HCT116 (cell line): ENCODE data around the gene GNB1. TPM values are rescaled to one million over a fixed set of nuclear protein-coding genes. Genes with fewer than 3 reads are reported as not detected.

Experiments
- ATAC-seq: fragments of 200-7000 bp; cut with Tn5 transposase; 2 replicates; pipeline ENCODE4 v1.9.1; 2020; ENCODE audit warnings: mild to moderate bottlenecking, moderate library complexity
- BruUV-seq: library from RNA; stranded (reverse); fragments of 400-500 nt; replicated peaks from 2 replicates; lab custom pipeline; 2021; lab: Mats Ljungman, UMichigan
- CTCF ChIA-PET: fragments of 300-600 bp; sonication (Branson Sonifier 250); formaldehyde crosslinking; loops from one replicate; lab custom pipeline; 2021; ENCODE audit warnings: antibody characterized with exemption; lab: Charles Lee
- POLR2A ChIA-PET: fragments of 300-600, 350-600 bp; sonication (Branson Sonifier 250); formaldehyde crosslinking; loops from one replicate; lab custom pipeline; 2021; ENCODE audit warnings: antibody characterized with exemption; lab: Charles Lee
- RAD21 ChIA-PET, 2 experiments: fragments of 300-600 bp; sonication (Branson Sonifier 250); formaldehyde crosslinking; loops; one replicate each; lab custom pipeline; 2023; ENCODE audit warnings: low total read pairs in 2 of 2; ENCODE audit not compliant: uncharacterized antibody in 2 of 2, unreplicated experiment in 2 of 2, low non-redundant PET in 1 of 2; lab: Charles Lee
- DNase-seq: peaks from one replicate; pipeline ENCODE4 v3.0.0-alpha.2; 2010; ENCODE audit warnings: low read depth, low spot score
- H2AFZ ChIP-seq: fragments of 200-600 bp; shearing (Covaris generic), sonication (generic); 2 replicates; pipeline ENCODE4 v1.6.1; 2017; ENCODE audit warnings: low read depth, mixed run types, mixed read lengths, antibody characterized with exemption, low read length; ENCODE audit not compliant: poor library complexity, severe bottlenecking
- H3K27ac ChIP-seq: 2 replicates; pipeline ENCODE4 v1.5.1; 2012; ENCODE audit warnings: low read depth, low read length
- H3K27me3 ChIP-seq: fragments of 200-600 bp; sonication (generic); 2 replicates; pipeline ENCODE4 v1.6.1; 2016; ENCODE audit warnings: mixed run types, low read length, mixed read lengths; ENCODE audit not compliant: insufficient read depth
- H3K36me3 ChIP-seq, 2 experiments: fragments of 200-500 bp in 1 of 2; fragments of 200-600 bp in 1 of 2; sonication (Bioruptor generic) in 1 of 2; sonication (generic) in 1 of 2; 2 replicates each; pipeline versions ENCODE4 v1.5.1 to v1.6.1; 2014 to 2016; ENCODE audit warnings: low read length in 2 of 2, inconsistent platforms in 1 of 2, mixed read lengths in 1 of 2, mixed run types in 1 of 2; ENCODE audit not compliant: insufficient read depth in 2 of 2, control insufficient read depth in 1 of 2
- H3K4me1 ChIP-seq, 2 experiments: fragments of 200-600 bp in 1 of 2; sonication (generic) in 1 of 2; 2 replicates each; pipeline versions ENCODE4 v1.5.1 to v1.6.1; 2012 to 2017; ENCODE audit warnings: low read length in 2 of 2, inconsistent platforms in 1 of 2, mild to moderate bottlenecking in 1 of 2, mixed read lengths in 1 of 2, mixed run types in 1 of 2, moderate library complexity in 1 of 2; ENCODE audit not compliant: insufficient read depth in 2 of 2, control insufficient read depth in 1 of 2
- H3K4me2 ChIP-seq: fragments of 200-600 bp; sonication (generic); 2 replicates; pipeline ENCODE4 v1.6.1; 2017; ENCODE audit warnings: mixed run types, low read length, mixed read lengths
- H3K4me3 ChIP-seq, 2 experiments: fragments of 200-600 bp in 1 of 2; sonication (generic) in 1 of 2; replicated peaks in 1 of 2; 2 replicates each; pipeline ENCODE4 v1.5.1; 2011 to 2016; ENCODE audit warnings: low read length in 2 of 2, control low read depth in 1 of 2, low read depth in 1 of 2, mild to moderate bottlenecking in 1 of 2, mixed read lengths in 1 of 2, mixed run types in 1 of 2
- H3K79me2 ChIP-seq: fragments of 200-600 bp; sonication (generic); 2 replicates; pipeline ENCODE4 v1.6.1; 2017; ENCODE audit warnings: mild to moderate bottlenecking, mixed run types, low read length, moderate library complexity, mixed read lengths; ENCODE audit not compliant: insufficient read depth
- H3K9ac ChIP-seq: fragments of 200-600 bp; sonication (generic); 2 replicates; pipeline ENCODE4 v1.6.1; 2016; ENCODE audit warnings: low read length, mixed read lengths
- H3K9me2 ChIP-seq: fragments of 200-600 bp; sonication (generic), shearing (Covaris generic); 2 replicates; pipeline ENCODE4 v1.6.1; 2017; ENCODE audit warnings: mixed run types, mild to moderate bottlenecking, moderate library complexity; ENCODE audit not compliant: insufficient read depth
- H3K9me3 ChIP-seq, 2 experiments: fragments of 200-500 bp in 1 of 2; fragments of 200-600 bp in 1 of 2; sonication (Bioruptor generic) in 1 of 2; sonication (generic) in 1 of 2; 2 replicates each; pipeline ENCODE4 v1.6.1; 2014 to 2017; ENCODE audit warnings: low read length in 2 of 2, mixed read lengths in 2 of 2, inconsistent platforms in 1 of 2, low read depth in 1 of 2, mild to moderate bottlenecking in 1 of 2, mixed run types in 1 of 2, moderate library complexity in 1 of 2; ENCODE audit not compliant: control insufficient read depth in 1 of 2, insufficient read depth in 1 of 2
- H4K20me1 ChIP-seq: fragments of 200-600 bp; sonication (generic), shearing (Covaris generic); 2 replicates; pipeline ENCODE4 v1.6.1; 2017; ENCODE audit warnings: mixed run types, mild to moderate bottlenecking, moderate library complexity; ENCODE audit not compliant: insufficient read depth
- CTCF ChIP-seq, 3 experiments: fragments of 200-600 bp in 1 of 3; sonication (generic) in 1 of 3; IDR thresholded peaks in 2 of 3; conservative IDR thresholded peaks in 1 of 3; 2 replicates each; pipeline ENCODE4 v1.5.1; 2012 to 2017; ENCODE audit warnings: low read depth in 2 of 3, low read length in 2 of 3, antibody characterized with exemption in 1 of 3, borderline replicate concordance in 1 of 3, control low read depth in 1 of 3, mild to moderate bottlenecking in 1 of 3, mixed read lengths in 1 of 3, mixed run types in 1 of 3, moderate library complexity in 1 of 3; ENCODE audit not compliant: insufficient read depth in 1 of 3
- ELF1 ChIP-seq: IDR thresholded peaks from 2 replicates; pipeline ENCODE4 v1.6.1; 2012; ENCODE audit warnings: low read depth, borderline replicate concordance
- EZH2phosphoT487 ChIP-seq: fragments of 200-600 bp; IDR thresholded peaks from 2 replicates; pipeline ENCODE4 v1.6.1; 2018; ENCODE audit warnings: antibody characterized with exemption, borderline replicate concordance
- FOSL1 ChIP-seq: IDR thresholded peaks from 2 replicates; pipeline ENCODE4 v1.6.1; 2012; ENCODE audit warnings: low read depth
- POLR2AphosphoS5 ChIP-seq: IDR thresholded peaks from 2 replicates; pipeline ENCODE4 v1.6.1; 2011; ENCODE audit warnings: mild to moderate bottlenecking, low read depth, low read length, moderate library complexity
- RAD21 ChIP-seq: IDR thresholded peaks from 2 replicates; pipeline ENCODE4 v1.6.1; 2012; ENCODE audit warnings: low read depth, mild to moderate bottlenecking
- SIN3A ChIP-seq: IDR thresholded peaks from 2 replicates; pipeline ENCODE4 v1.6.1; 2012; ENCODE audit warnings: low read depth
- SRF ChIP-seq: IDR thresholded peaks from 2 replicates; pipeline ENCODE4 v1.6.1; 2012; ENCODE audit warnings: low read depth
- TCF7L2 ChIP-seq: IDR thresholded peaks from 2 replicates; pipeline ENCODE4 v1.7.0; 2011; ENCODE audit warnings: borderline replicate concordance, inconsistent platforms; ENCODE audit not compliant: insufficient read depth, insufficient read length; ENCODE audit errors: extremely low read depth
- YY1 ChIP-seq: IDR thresholded peaks from 2 replicates; pipeline ENCODE4 v1.6.1; 2011; ENCODE audit warnings: low read length, low read depth, moderate library complexity, mild to moderate bottlenecking; ENCODE audit not compliant: insufficient replicate concordance; ENCODE audit errors: extremely low read depth
- ZFX ChIP-seq: fragments of 450-650 bp; IDR thresholded peaks from 2 replicates; pipeline ENCODE4 v1.6.1; 2017
- ZNF274 ChIP-seq: fragments of 200-500 bp; sonication (Bioruptor generic); IDR thresholded peaks from 2 replicates; pipeline ENCODE4 v1.6.1; 2014; ENCODE audit warnings: mild to moderate bottlenecking, low read depth, low read length, inconsistent platforms
- intact Hi-C: fragments of 100-400 bp; cut with micrococcal nuclease; formaldehyde crosslinking; loops from 2 replicates; pipeline ENCODE4 v1.10.0; 2022
- total RNA-seq: library from RNA; stranded (reverse); gene quantifications from one replicate; pipeline ENCODE4 v1.2.1, GENCODE V29; 2021; ENCODE audit not compliant: unreplicated experiment
- TF ChIP-seq, protein P1 (sequence below): IDR thresholded peaks from 2 replicates; pipeline ENCODE4 v1.6.1; 2012; ENCODE audit warnings: low read depth
- TF ChIP-seq, protein P2 (sequence below): IDR thresholded peaks from 2 replicates; pipeline ENCODE4 v1.6.1; 2012
- TF ChIP-seq, protein P3 (sequence below): IDR thresholded peaks from 2 replicates; pipeline ENCODE4 v1.6.1; 2012

GNB1 gene
- total RNA-seq, 1 experiment from 2014 or later = 371 TPM

DNA sequence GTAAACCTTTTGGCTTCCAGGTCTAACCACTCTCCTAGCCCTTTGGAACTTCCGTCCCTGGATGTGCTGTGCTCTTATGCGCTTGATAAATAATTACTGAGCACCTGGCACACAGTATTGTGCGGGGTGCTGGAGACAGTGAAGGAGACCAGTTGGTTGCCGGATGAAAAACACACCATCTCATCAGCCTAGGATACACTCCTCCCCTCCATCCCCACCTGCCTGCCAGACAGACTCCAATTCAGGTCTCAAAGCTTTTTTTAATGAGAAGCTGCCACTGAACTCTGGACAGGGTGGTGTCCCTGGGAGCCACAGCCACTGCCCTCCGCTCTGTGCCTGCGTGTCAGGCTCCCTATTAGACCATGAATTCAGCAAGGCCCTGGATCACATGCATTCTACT is 9.2 kb downstream of the GNB1 start:
- Histone ChIP-seq H3K9me3 (no peaks in the 10 kb centered on the region), H3K79me2 (peaks cover 99% of the 10 kb centered on the region), H4K20me1 (peaks cover 8% of the 10 kb centered on the region), H3K36me3 (no peaks in the 10 kb centered on the region), H2AFZ (no peak overlapping the region), H3K9me2 (no peaks in the 10 kb centered on the region), H3K4me1 (no peaks in the 10 kb centered on the region), H3K27ac (no peak overlapping the region), H3K4me2 (no peak overlapping the region), H3K27me3 (no peaks in the 10 kb centered on the region), H3K9ac (no peak overlapping the region), H3K4me3 (no peak overlapping the region)
- DNase-seq = no peak
- intact Hi-C loops = no loop called here
- BruUV-seq = no TSS peak
- ATAC-seq = no peak
- POLR2A ChIA-PET = interaction anchor here (0.5 to 0.6 kb wide), 2 partner anchors 12 to 22 kb away, joined by 4 read pairs; no protein-coding TSS in a partner anchor
- CTCF ChIA-PET = no interaction called here
- RAD21 ChIA-PET = no interaction called here
- no peak for TF ChIP-seq POLR2AphosphoS5
- TF ChIP-seq, protein P1, sequence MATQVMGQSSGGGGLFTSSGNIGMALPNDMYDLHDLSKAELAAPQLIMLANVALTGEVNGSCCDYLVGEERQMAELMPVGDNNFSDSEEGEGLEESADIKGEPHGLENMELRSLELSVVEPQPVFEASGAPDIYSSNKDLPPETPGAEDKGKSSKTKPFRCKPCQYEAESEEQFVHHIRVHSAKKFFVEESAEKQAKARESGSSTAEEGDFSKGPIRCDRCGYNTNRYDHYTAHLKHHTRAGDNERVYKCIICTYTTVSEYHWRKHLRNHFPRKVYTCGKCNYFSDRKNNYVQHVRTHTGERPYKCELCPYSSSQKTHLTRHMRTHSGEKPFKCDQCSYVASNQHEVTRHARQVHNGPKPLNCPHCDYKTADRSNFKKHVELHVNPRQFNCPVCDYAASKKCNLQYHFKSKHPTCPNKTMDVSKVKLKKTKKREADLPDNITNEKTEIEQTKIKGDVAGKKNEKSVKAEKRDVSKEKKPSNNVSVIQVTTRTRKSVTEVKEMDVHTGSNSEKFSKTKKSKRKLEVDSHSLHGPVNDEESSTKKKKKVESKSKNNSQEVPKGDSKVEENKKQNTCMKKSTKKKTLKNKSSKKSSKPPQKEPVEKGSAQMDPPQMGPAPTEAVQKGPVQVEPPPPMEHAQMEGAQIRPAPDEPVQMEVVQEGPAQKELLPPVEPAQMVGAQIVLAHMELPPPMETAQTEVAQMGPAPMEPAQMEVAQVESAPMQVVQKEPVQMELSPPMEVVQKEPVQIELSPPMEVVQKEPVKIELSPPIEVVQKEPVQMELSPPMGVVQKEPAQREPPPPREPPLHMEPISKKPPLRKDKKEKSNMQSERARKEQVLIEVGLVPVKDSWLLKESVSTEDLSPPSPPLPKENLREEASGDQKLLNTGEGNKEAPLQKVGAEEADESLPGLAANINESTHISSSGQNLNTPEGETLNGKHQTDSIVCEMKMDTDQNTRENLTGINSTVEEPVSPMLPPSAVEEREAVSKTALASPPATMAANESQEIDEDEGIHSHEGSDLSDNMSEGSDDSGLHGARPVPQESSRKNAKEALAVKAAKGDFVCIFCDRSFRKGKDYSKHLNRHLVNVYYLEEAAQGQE = no peak
- TF ChIP-seq SRF = no peak
- no peak for TF ChIP-seq ZNF274
- no peak for TF ChIP-seq FOSL1
- no peak for TF ChIP-seq RAD21
- no peak for TF ChIP-seq YY1
- TF ChIP-seq ZFX = no peak
- TF ChIP-seq CTCF (IDR thresholded peaks at IDR 0.05 in 2 of 3, conservative IDR thresholded peaks at IDR 0.05 in 1 of 3; ENCODE audit: borderline replicate concordance in 1 of 3, insufficient read depth in 1 of 3, low read depth in 2 of 3, low read length in 2 of 3) = no peak
- no peak for TF ChIP-seq ELF1
- no peak for TF ChIP-seq EZH2phosphoT487
- no peak for TF ChIP-seq SIN3A
- no peak for TF ChIP-seq TCF7L2
- TF ChIP-seq, protein P2, sequence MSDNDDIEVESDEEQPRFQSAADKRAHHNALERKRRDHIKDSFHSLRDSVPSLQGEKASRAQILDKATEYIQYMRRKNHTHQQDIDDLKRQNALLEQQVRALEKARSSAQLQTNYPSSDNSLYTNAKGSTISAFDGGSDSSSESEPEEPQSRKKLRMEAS = no peak
- TF ChIP-seq, protein P3, sequence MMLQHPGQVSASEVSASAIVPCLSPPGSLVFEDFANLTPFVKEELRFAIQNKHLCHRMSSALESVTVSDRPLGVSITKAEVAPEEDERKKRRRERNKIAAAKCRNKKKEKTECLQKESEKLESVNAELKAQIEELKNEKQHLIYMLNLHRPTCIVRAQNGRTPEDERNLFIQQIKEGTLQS = no peak
